IMR-90 (cell line): ENCODE data around the gene CNTRL. TPM values are rescaled to one million over a fixed set of nuclear protein-coding genes. Genes with fewer than 3 reads are reported as not detected.
"Not testable (repeated sequence)": the region's sequence is repeated elsewhere in the genome, so short reads cannot be mapped to it uniquely, and the experiment has no call there.

Source experiments
- ATAC-seq: fragments of 200-7000 bp; cut with Tn5 transposase; 2 replicates; pipeline ENCODE4 v1.9.1; 2020; ENCODE audit warnings: low read depth, mild to moderate bottlenecking, moderate library complexity
- BruUV-seq: library from RNA; stranded (reverse); fragments of 400-500 nt; replicated peaks from 2 replicates; lab custom pipeline; 2021; lab: Mats Ljungman, UMichigan
- CTCF ChIA-PET: fragments of 300-600 bp; formaldehyde crosslinking; extraction: SDS; loops from one replicate; lab custom pipeline; 2021; ENCODE audit warnings: antibody characterized with exemption; lab: Yijun Ruan, JAX
- POLR2A ChIA-PET: fragments of 300-600 bp; sonication (Branson Sonifier 250); formaldehyde crosslinking; loops from one replicate; lab custom pipeline; 2022; ENCODE audit warnings: antibody characterized with exemption; ENCODE audit not compliant: unreplicated experiment; lab: Charles Lee
- DNase-seq: peaks from one replicate; pipeline ENCODE4 v3.0.0; 2013
- H2AFZ ChIP-seq: replicated peaks from 2 replicates; pipeline ENCODE3; 2013; ENCODE audit warnings: low read length, mild to moderate bottlenecking; ENCODE audit not compliant: poor library complexity
- H2AK5ac ChIP-seq: 2 replicates; pipeline ENCODE4 v1.6.1; 2013; ENCODE audit warnings: low read depth, low read length, inconsistent platforms
- H2AK9ac ChIP-seq: replicated peaks from 2 replicates; pipeline ENCODE3; 2013; ENCODE audit warnings: mild to moderate bottlenecking, low read depth, low read length, moderate library complexity; ENCODE audit not compliant: poor library complexity
- H2BK120ac ChIP-seq: 2 replicates; pipeline ENCODE4 v1.6.1; 2013; ENCODE audit warnings: low read depth, low read length, inconsistent platforms
- H2BK15ac ChIP-seq: 3 replicates; pipeline ENCODE4 v1.6.1; 2013; ENCODE audit warnings: low read depth, low read length, inconsistent platforms
- H2BK20ac ChIP-seq: 2 replicates; pipeline ENCODE4 v1.6.1; 2013; ENCODE audit warnings: low read depth, mild to moderate bottlenecking, inconsistent platforms, low read length, moderate library complexity
- H2BK5ac ChIP-seq: 2 replicates; pipeline ENCODE4 v1.6.1; 2013; ENCODE audit warnings: mild to moderate bottlenecking, low read depth, low read length, inconsistent platforms; ENCODE audit not compliant: poor library complexity, severe bottlenecking
- H3K14ac ChIP-seq: replicated peaks from 2 replicates; pipeline ENCODE4 v1.6.1; 2013; ENCODE audit warnings: low read depth, low read length, inconsistent platforms
- H3K18ac ChIP-seq: 2 replicates; pipeline ENCODE4 v1.6.1; 2013; ENCODE audit warnings: low read depth, low read length, control low read depth
- H3K23ac ChIP-seq: 2 replicates; pipeline ENCODE4 v1.6.1; 2013; ENCODE audit warnings: low read depth, low read length, inconsistent platforms
- H3K27ac ChIP-seq: 2 replicates; pipeline ENCODE4 v1.5.1; 2013; ENCODE audit warnings: mild to moderate bottlenecking, control low read depth, low read length; ENCODE audit not compliant: insufficient read depth
- H3K27me3 ChIP-seq: 2 replicates; pipeline ENCODE4 v1.6.1; 2013; ENCODE audit warnings: low read length; ENCODE audit not compliant: control insufficient read depth, insufficient read depth
- H3K36me3 ChIP-seq: 2 replicates; pipeline ENCODE4 v1.6.1; 2013; ENCODE audit warnings: low read length, mixed read lengths; ENCODE audit not compliant: control insufficient read depth, insufficient read depth
- H3K4ac ChIP-seq: 2 replicates; pipeline ENCODE4 v1.6.1; 2013; ENCODE audit warnings: low read depth, low read length, inconsistent platforms
- H3K4me1 ChIP-seq: 2 replicates; pipeline ENCODE4 v1.6.1; 2013; ENCODE audit warnings: low read length, mixed read lengths; ENCODE audit not compliant: control insufficient read depth, insufficient read depth
- H3K4me2 ChIP-seq: 2 replicates; pipeline ENCODE4 v1.6.1; 2013; ENCODE audit warnings: low read depth, mild to moderate bottlenecking, control low read depth, low read length, moderate library complexity
- H3K4me3 ChIP-seq: 2 replicates; pipeline ENCODE4 v1.5.1; 2013; ENCODE audit warnings: low read depth, mild to moderate bottlenecking, control low read depth, low read length, moderate library complexity; ENCODE audit not compliant: insufficient read depth
- H3K56ac ChIP-seq: 2 replicates; pipeline ENCODE4 v1.6.1; 2013; ENCODE audit warnings: low read length, inconsistent platforms; ENCODE audit not compliant: insufficient read depth; ENCODE audit errors: extremely low read depth
- H3K79me1 ChIP-seq, 2 experiments: 2 replicates each; pipeline ENCODE4 v1.6.1; 2013; ENCODE audit warnings: low read length in 2 of 2, inconsistent platforms in 1 of 2, low read depth in 1 of 2
- H3K9ac ChIP-seq: 2 replicates; pipeline ENCODE4 v1.6.1; 2013; ENCODE audit warnings: low read depth, low read length, control low read depth
- H3K9me1 ChIP-seq: 2 replicates; pipeline ENCODE4 v1.6.1; 2013; ENCODE audit warnings: low read length, inconsistent platforms; ENCODE audit not compliant: insufficient read depth
- H3K9me3 ChIP-seq: 2 replicates; pipeline ENCODE4 v1.6.1; 2013; ENCODE audit warnings: low read length; ENCODE audit not compliant: control insufficient read depth, insufficient read depth
- H4K20me1 ChIP-seq: 2 replicates; pipeline ENCODE4 v1.6.1; 2013; ENCODE audit warnings: low read length, inconsistent platforms; ENCODE audit not compliant: insufficient read depth
- H4K5ac ChIP-seq: 2 replicates; pipeline ENCODE4 v1.6.1; 2013; ENCODE audit warnings: mild to moderate bottlenecking, low read depth, low read length, control low read depth
- H4K8ac ChIP-seq, 2 experiments: 2 replicates each; pipeline ENCODE4 v1.6.1; 2013; ENCODE audit warnings: low read depth in 2 of 2, low read length in 2 of 2, control low read depth in 1 of 2, inconsistent platforms in 1 of 2
- H4K91ac ChIP-seq: 2 replicates; pipeline ENCODE4 v1.6.1; 2013; ENCODE audit warnings: low read depth, low read length, inconsistent platforms; ENCODE audit not compliant: insufficient read depth
- WGBS, 2 experiments: methylation state at CpG; one replicate each; pipeline versions ENCODE4 v1.1.5 to v1.1.7; 2013; ENCODE audit warnings: missing lambda C conversion rate in 2 of 2; ENCODE audit not compliant: insufficient read length in 1 of 2; ENCODE audit errors: extremely low coverage in 2 of 2; 5-methylcytosine and 5-hydroxymethylcytosine counted together
- dilution Hi-C: fragments of 300-500 bp; cut with HindIII; formaldehyde crosslinking; loops from one replicate; pipeline ENCODE4 v1.14.3; 2018; ENCODE audit warnings: low sequenced_read_pairs; ENCODE audit not compliant: unreplicated experiment
- in situ Hi-C: fragments of 300-500 bp; cut with MboI; formaldehyde crosslinking; loops from 3 replicates; pipeline ENCODE4 v1.14.3; 2019; ENCODE audit warnings: low sequenced_read_pairs, inconsistent platforms, mixed read lengths
- intact Hi-C: fragments of 100-400 bp; cut with micrococcal nuclease; formaldehyde crosslinking; loops from 2 replicates; pipeline ENCODE4 v1.10.0; 2022
- polyA plus RNA-seq, 3 experiments: library from polyadenylated mRNA; depleted of rRNA; stranded (reverse); fragments of >200 nt; gene quantifications; 2 replicates each; pipeline ENCODE4 v1.2.3, GENCODE V29; 2012; ENCODE audit warnings: low replicate concordance in 1 of 3
- total RNA-seq: library from RNA; depleted of rRNA; stranded (reverse); fragments of >200 nt; gene quantifications from 2 replicates; pipeline ENCODE4 v1.2.3, GENCODE V29; 2012

Gene CNTRL
- total and polyA plus RNA-seq, 2 of the 4 experiments (the other 2 are of a cell fraction): 4.5 to 7.3 TPM

GRCh38 chr9:121090743-121091142 lies 16.0 kb downstream of the CNTRL start:
- H3K9me3 ChIP-seq, H4K5ac ChIP-seq, H2AFZ ChIP-seq, H3K79me1 ChIP-seq, H2AK5ac ChIP-seq, ATAC-seq, H3K14ac ChIP-seq, intact Hi-C loops, in situ Hi-C loops, BruUV-seq, H3K4me3 ChIP-seq, H3K23ac ChIP-seq, H2AK9ac ChIP-seq, H3K4me2 ChIP-seq, H4K8ac ChIP-seq, dilution Hi-C loops, H3K27me3 ChIP-seq, POLR2A ChIA-PET, H3K4me1 ChIP-seq, CTCF ChIA-PET, DNase-seq, H2BK20ac ChIP-seq, H3K18ac ChIP-seq, H3K9ac ChIP-seq, H2BK15ac ChIP-seq, H3K9me1 ChIP-seq, H3K4ac ChIP-seq, H3K27ac ChIP-seq, H2BK5ac ChIP-seq, H4K91ac ChIP-seq, H3K56ac ChIP-seq, H2BK120ac ChIP-seq, H4K20me1 ChIP-seq, H3K36me3 ChIP-seq: not testable (repeated sequence)
- no CpG with 5 or more reads among the region's 6 CpGs for WGBS, 2 experiments
